CD14-positive monocyte (primary cell): ENCODE measurements around the gene KRTAP12-4. TPM values are rescaled to one million over a fixed set of nuclear protein-coding genes. Genes with fewer than 3 reads are reported as not detected.

ENCODE experiments used
- DNase-seq, 3 donors: peaks; one replicate each; pipeline ENCODE4 v3.0.0-alpha.2; 2011 to 2022
- H2AFZ ChIP-seq: 2 replicates; pipeline ENCODE4 v1.6.0; 2012; ENCODE audit warnings: mild to moderate bottlenecking, low read depth, low read length, inconsistent platforms; ENCODE audit not compliant: insufficient read depth, poor library complexity, severe bottlenecking
- H3K27ac ChIP-seq, 2 donors: 1 replicate in 1 of 2; 2 replicates in 1 of 2; pipeline ENCODE4 v1.5.1; 2012 to 2013; ENCODE audit warnings: low read length in 2 of 2, control low read depth in 1 of 2, inconsistent platforms in 1 of 2, low read depth in 1 of 2, mild to moderate bottlenecking in 1 of 2
- H3K27me3 ChIP-seq, 2 donors: one replicate each; pipeline versions ENCODE4 v1.6.0 to v1.6.1; 2011 to 2013; ENCODE audit warnings: low read length in 2 of 2; ENCODE audit not compliant: control insufficient read depth in 2 of 2, insufficient read depth in 2 of 2
- H3K36me3 ChIP-seq, 2 donors: replicated peaks in 1 of 2; 1 replicate in 1 of 2; 2 replicates in 1 of 2; pipeline versions ENCODE4 v1.5.1 to v1.6.1; 2012 to 2013; ENCODE audit warnings: low read length in 2 of 2, control low read depth in 1 of 2, inconsistent platforms in 1 of 2, mild to moderate bottlenecking in 1 of 2; ENCODE audit not compliant: insufficient read depth in 2 of 2, control insufficient read depth in 1 of 2
- H3K4me1 ChIP-seq, 2 donors: 1 replicate in 1 of 2; 2 replicates in 1 of 2; pipeline versions ENCODE4 v1.5.1 to v1.6.1; 2012 to 2013; ENCODE audit warnings: low read length in 2 of 2, control low read depth in 1 of 2, inconsistent platforms in 1 of 2, mild to moderate bottlenecking in 1 of 2, moderate library complexity in 1 of 2; ENCODE audit not compliant: insufficient read depth in 2 of 2, control insufficient read depth in 1 of 2
- H3K4me2 ChIP-seq: replicated peaks from 2 replicates; pipeline ENCODE3; 2012; ENCODE audit warnings: low read length, moderate library complexity, mild to moderate bottlenecking; ENCODE audit not compliant: poor library complexity, severe bottlenecking; ENCODE audit errors: extremely low read depth
- H3K4me3 ChIP-seq, 3 experiments: fragments of 200-600 bp in 1 of 3; sonication (generic) in 1 of 3; replicated peaks in 1 of 3; 1 replicate in 2 of 3; 2 replicates in 1 of 3; pipeline ENCODE4 v1.5.1; 2011 to 2013; ENCODE audit warnings: low read length in 3 of 3, mild to moderate bottlenecking in 3 of 3, control low read depth in 2 of 3, low read depth in 2 of 3, inconsistent platforms in 1 of 3, moderate library complexity in 1 of 3
- H3K79me2 ChIP-seq: 2 replicates; pipeline ENCODE4 v1.6.0; 2012; ENCODE audit warnings: mild to moderate bottlenecking, control low read depth, inconsistent platforms, low read length, moderate library complexity; ENCODE audit not compliant: insufficient read depth
- H3K9ac ChIP-seq: 2 replicates; pipeline ENCODE4 v1.6.0; 2017; ENCODE audit warnings: low read length, mild to moderate bottlenecking; ENCODE audit not compliant: insufficient read depth, poor library complexity, severe bottlenecking
- H3K9me3 ChIP-seq, 2 donors: replicated peaks in 1 of 2; 1 replicate in 1 of 2; 2 replicates in 1 of 2; pipeline versions ENCODE4 v1.5.1 to v1.6.1; 2012 to 2013; ENCODE audit warnings: low read length in 2 of 2, control low read depth in 1 of 2; ENCODE audit not compliant: control insufficient read depth in 1 of 2, insufficient read depth in 1 of 2
- H4K20me1 ChIP-seq: 2 replicates; pipeline ENCODE4 v1.6.0; 2012; ENCODE audit warnings: mild to moderate bottlenecking, low read length, control low read depth, moderate library complexity; ENCODE audit not compliant: insufficient read depth
- H3K27ac Mint-ChIP-seq, 7 donors: one replicate each; pipeline ENCODE4 v1.8.0; 2020; ENCODE audit warnings: mild to moderate bottlenecking in 7 of 7, mixed read lengths in 7 of 7, moderate library complexity in 6 of 7, inconsistent platforms in 2 of 7
- H3K27me3 Mint-ChIP-seq, 3 donors: one replicate each; pipeline ENCODE4 v1.8.0; 2021 to 2022; ENCODE audit warnings: low read depth in 3 of 3, mild to moderate bottlenecking in 3 of 3, mixed read lengths in 3 of 3, moderate library complexity in 3 of 3, inconsistent platforms in 1 of 3
- H3K36me3 Mint-ChIP-seq, 2 donors: one replicate each; pipeline ENCODE4 v1.8.0; 2020; ENCODE audit warnings: mixed read lengths in 2 of 2, inconsistent platforms in 1 of 2, mild to moderate bottlenecking in 1 of 2
- H3K4me1 Mint-ChIP-seq: one replicate; pipeline ENCODE4 v1.8.0; 2020; ENCODE audit warnings: mild to moderate bottlenecking, mixed read lengths
- H3K4me3 Mint-ChIP-seq, 2 donors: one replicate each; pipeline ENCODE4 v1.8.0; 2020; ENCODE audit warnings: mild to moderate bottlenecking in 2 of 2, mixed read lengths in 2 of 2, moderate library complexity in 1 of 2
- H3K9me3 Mint-ChIP-seq, 7 donors: one replicate each; pipeline ENCODE4 v1.8.0; 2020 to 2022; ENCODE audit warnings: mixed read lengths in 7 of 7, mild to moderate bottlenecking in 6 of 7, moderate library complexity in 6 of 7, inconsistent platforms in 2 of 7
- CTCF ChIP-seq: fragments of 200-600 bp; IDR thresholded peaks from one replicate; pipeline ENCODE4 v1.8.0; 2022; ENCODE audit warnings: antibody characterized with exemption, mild to moderate bottlenecking
- WGBS: methylation state at CpG from one replicate; pipeline ENCODE4 v1.1.5; 2013; ENCODE audit warnings: missing lambda C conversion rate; ENCODE audit not compliant: insufficient coverage; 5-methylcytosine and 5-hydroxymethylcytosine counted together
- intact Hi-C, 2 donors: fragments of 100-400 bp; cut with micrococcal nuclease; formaldehyde crosslinking; loops; one replicate each; pipeline versions ENCODE4 v1.15.0 to v1.15.1; 2023
- polyA plus RNA-seq, 3 donors: library from polyadenylated mRNA; depleted of rRNA in 1 of 3; unstranded in 2 of 3; stranded (reverse) in 1 of 3; fragments of 300-500 nt in 2 of 3; fragments of >200 nt in 1 of 3; fragmentation: Illumina TruSeq in 2 of 3; gene quantifications; 1 replicate in 2 of 3; 2 replicates in 1 of 3; pipeline ENCODE4 v1.2.3, GENCODE V29; 2012 to 2021

Gene KRTAP12-4
- polyA plus RNA-seq, 3 donors: not detected

GRCh38 chr21:44650973-44651675 lies 3.3 kb downstream of the KRTAP12-4 start:
- intact Hi-C loops: no loop called here
- H3K27ac Mint-ChIP-seq: no peak overlapping the region

More at GRCh38 chr21:44650973-44651675, 3.3 kb downstream of the KRTAP12-4 start:
- H4K20me1 ChIP-seq: no peaks in the 10 kb centered on the region
- Mint-ChIP-seq H3K4me1 (no peaks in the 10 kb centered on the region), H3K4me3 (no peak overlapping the region), H3K36me3 (no peaks in the 10 kb centered on the region), H3K9me3 (peaks cover 10 to 33% (median 22%) of the 10 kb centered on the region in 7 donors), H3K27me3 (peaks cover 2 to 14% (median 6%) of the 10 kb centered on the region in 3 donors)
- H3K9me3 ChIP-seq: peaks cover 0 to 24% of the 10 kb centered on the region in 2 donors
- TF ChIP-seq CTCF: no peak
- no peaks in the 10 kb centered on the region for H3K4me1 ChIP-seq
- H3K9ac ChIP-seq: no peak overlapping the region
- H3K27me3 ChIP-seq: no peaks in the 10 kb centered on the region
- H3K4me3 ChIP-seq: no peak overlapping the region
- no peaks in the 10 kb centered on the region for H3K79me2 ChIP-seq
- WGBS: 83% methylated on average over 10 of the region's 12 CpGs
- DNase-seq: no peak
- no peak overlapping the region for H3K4me2 ChIP-seq
- no peak overlapping the region for H3K27ac ChIP-seq
- H2AFZ ChIP-seq: no peak overlapping the region
- H3K36me3 ChIP-seq: no peaks in the 10 kb centered on the region
